HFFc6 (cell line): ENCODE results near the gene MTARC1. TPM values are rescaled to one million over a fixed set of nuclear protein-coding genes. Genes with fewer than 3 reads are reported as not detected.
A peak's percentile ranks its signal among the peaks of the same experiment; 100 is the strongest.

Experiments used
- DNase-seq: peaks from one replicate; pipeline ENCODE4 v3.0.0-alpha.2; 2018
- H3K27ac Mint-ChIP-seq: 2 replicates; pipeline ENCODE4 v1.8.0; 2020; ENCODE audit warnings: mild to moderate bottlenecking, mixed read lengths
- H3K27me3 Mint-ChIP-seq: 2 replicates; pipeline ENCODE4 v1.8.0; 2021; ENCODE audit warnings: mild to moderate bottlenecking, moderate library complexity, mixed read lengths; ENCODE audit not compliant: insufficient read depth
- H3K36me3 Mint-ChIP-seq: 2 replicates; pipeline ENCODE4 v1.8.0; 2021; ENCODE audit warnings: low read depth, mixed read lengths
- H3K4me1 Mint-ChIP-seq: 2 replicates; pipeline ENCODE4 v1.8.0; 2020; ENCODE audit warnings: low read depth, mixed read lengths
- H3K4me3 Mint-ChIP-seq: 2 replicates; pipeline ENCODE4 v1.8.0; 2020; ENCODE audit warnings: mild to moderate bottlenecking, moderate library complexity, mixed read lengths
- H3K9me3 Mint-ChIP-seq: 2 replicates; pipeline ENCODE4 v1.8.0; 2020; ENCODE audit warnings: mild to moderate bottlenecking, mixed read lengths
- total RNA-seq, 6 experiments: library from RNA; stranded (reverse); fragmentation: NEBNext Ultra II Directional; extraction: Animal tissue kit (Norgen Biotek cat#: 25700); gene quantifications; 2 replicates in 1 of 6; 3 replicates in 5 of 6; pipeline ENCODE4 v1.2.3, GENCODE V29; 2021
- TF ChIP-seq, protein P1 (sequence below): fragments of 200-600 bp; sonication (generic); IDR thresholded peaks from 2 replicates; pipeline ENCODE4 v1.5.0; 2021; ENCODE audit warnings: antibody characterized with exemption, mild to moderate bottlenecking

MTARC1 gene
- total RNA-seq, 6 experiments from 2014 or later = 1.1 to 1.9 (median 1.7) TPM

DNA sequence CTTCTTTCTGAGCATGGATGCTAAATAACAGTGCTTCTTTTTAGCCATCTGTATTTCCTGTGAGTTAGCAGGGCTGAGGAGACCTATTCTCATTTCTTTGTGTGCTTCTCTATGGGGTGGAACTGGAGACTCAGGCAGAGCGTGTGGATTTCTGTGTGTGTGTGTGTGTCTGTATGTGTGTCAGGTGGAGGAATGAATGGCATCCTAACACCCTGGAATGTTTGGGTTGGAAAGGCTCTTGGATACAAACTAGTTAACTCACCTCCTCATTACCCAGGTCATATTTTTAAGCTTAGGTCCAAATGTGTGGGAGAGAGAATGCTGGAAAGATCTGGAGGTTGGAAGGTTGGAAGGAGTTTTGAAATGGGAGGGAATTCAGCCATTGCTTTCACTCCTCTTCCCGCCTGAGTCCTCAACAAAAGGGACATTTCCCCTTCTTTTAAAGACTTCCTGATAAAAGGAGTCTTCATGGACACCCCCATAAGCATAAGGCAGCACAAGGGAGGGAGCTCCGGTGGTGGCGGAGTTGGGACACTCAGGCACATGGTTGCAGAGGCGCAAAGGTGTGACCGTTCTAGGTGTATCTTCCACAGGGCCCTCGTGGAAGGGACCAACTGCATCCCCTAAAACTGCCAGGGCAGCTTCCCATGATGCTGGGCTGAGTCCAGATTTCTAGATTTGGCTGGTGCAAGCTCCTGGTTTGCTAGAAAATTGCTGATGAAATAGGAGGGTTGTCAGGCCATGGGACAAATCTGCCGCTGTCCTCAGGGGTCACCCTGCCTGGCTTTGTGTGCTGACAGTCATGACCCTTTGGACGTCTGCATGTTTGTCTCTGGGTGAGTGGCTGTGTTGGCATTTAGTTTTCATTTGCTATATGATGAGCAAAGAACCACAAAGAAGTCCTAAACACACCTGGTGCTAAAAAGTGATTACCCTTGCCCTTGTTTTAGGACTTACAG, 37.6 kb downstream of the MTARC1 start:
- Mint-ChIP-seq H3K4me1 (peaks cover 35% of the 10 kb centered on the region), H3K27me3 (peaks cover 8% of the 10 kb centered on the region), H3K4me3 (no peak overlapping the region), H3K9me3 (no peaks in the 10 kb centered on the region), H3K36me3 (no peaks in the 10 kb centered on the region), H3K27ac (peak overlapping the region; percentile 1; the same call in 1 of the 2 replicates)
- DNase-seq = peak; percentile 8
- TF ChIP-seq, protein P1, sequence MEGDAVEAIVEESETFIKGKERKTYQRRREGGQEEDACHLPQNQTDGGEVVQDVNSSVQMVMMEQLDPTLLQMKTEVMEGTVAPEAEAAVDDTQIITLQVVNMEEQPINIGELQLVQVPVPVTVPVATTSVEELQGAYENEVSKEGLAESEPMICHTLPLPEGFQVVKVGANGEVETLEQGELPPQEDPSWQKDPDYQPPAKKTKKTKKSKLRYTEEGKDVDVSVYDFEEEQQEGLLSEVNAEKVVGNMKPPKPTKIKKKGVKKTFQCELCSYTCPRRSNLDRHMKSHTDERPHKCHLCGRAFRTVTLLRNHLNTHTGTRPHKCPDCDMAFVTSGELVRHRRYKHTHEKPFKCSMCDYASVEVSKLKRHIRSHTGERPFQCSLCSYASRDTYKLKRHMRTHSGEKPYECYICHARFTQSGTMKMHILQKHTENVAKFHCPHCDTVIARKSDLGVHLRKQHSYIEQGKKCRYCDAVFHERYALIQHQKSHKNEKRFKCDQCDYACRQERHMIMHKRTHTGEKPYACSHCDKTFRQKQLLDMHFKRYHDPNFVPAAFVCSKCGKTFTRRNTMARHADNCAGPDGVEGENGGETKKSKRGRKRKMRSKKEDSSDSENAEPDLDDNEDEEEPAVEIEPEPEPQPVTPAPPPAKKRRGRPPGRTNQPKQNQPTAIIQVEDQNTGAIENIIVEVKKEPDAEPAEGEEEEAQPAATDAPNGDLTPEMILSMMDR = no peak

DNA sequence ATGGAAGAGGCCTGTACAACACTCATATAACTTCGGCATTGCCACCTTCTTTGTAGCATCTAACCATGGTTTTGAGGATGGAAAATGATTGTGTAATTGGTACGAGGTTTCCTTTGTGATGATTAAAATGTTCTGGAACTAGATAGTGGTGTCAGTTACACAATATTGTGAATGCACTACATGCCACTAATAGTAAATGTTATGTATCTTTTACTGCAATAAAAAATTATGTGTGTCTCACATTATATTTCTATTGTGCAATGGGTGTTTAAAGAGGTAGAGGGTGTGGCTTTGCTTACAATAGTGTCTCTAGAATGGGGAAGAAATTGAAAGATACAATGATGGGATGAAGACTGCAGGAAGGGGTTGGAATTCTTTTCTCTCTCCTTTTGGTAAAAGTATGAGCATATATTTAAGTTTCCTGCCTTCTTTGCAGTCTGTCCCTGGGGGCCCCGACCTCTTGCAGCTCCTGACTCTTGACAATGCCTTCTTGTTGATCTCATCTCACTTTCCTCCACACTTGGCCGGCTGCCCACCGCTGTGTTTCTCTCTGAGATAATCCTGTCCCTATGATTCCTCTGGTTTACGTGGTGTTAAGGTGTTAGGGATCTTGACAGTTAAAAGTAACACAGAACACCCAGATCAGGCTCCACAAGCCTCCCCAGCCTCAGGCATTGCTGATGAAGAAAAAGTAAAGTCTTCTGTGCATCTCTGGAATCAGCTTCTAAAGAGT, 39.3 kb downstream of the MTARC1 start:
- no peak for DNase-seq
- Mint-ChIP-seq H3K4me3 (no peak overlapping the region), H3K27ac (no peak overlapping the region), H3K4me1 (peaks cover 23% of the 10 kb centered on the region), H3K27me3 (peaks cover 8% of the 10 kb centered on the region), H3K9me3 (no peaks in the 10 kb centered on the region), H3K36me3 (0 out of 2 replicates have a peak, but pooled peaks cover under 1% of the 10 kb centered on the region)
- TF ChIP-seq, protein P1 = no peak

DNA sequence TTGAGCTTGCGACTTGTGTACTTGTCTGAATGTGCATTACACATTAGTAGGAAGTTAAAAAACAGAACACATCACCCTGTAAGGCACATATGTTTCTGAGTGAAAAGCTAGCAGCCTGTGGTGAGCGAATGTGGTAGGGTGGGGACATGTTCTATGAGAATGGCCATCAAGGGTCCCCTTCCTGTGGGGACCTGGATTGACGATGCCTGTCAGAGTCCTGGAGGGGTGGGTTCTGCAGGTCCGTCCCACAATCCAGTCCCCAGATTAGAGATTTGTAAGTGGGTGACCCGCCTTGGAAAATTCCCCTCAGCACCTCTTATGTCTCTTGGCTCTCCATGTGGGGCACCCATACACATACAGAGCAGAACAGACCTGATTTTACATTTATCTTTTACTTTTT, 40.0 kb downstream of the MTARC1 start:
- peaks cover 7% of the 10 kb centered on the region for H3K27me3 Mint-ChIP-seq
- H3K4me1 Mint-ChIP-seq = peaks cover 23% of the 10 kb centered on the region
- no peak overlapping the region for H3K4me3 Mint-ChIP-seq
- no peaks in the 10 kb centered on the region for H3K9me3 Mint-ChIP-seq
- 0 out of 2 replicates have a peak, but pooled peaks cover 5% of the 10 kb centered on the region for H3K36me3 Mint-ChIP-seq
- no peak overlapping the region for H3K27ac Mint-ChIP-seq
- no peak for DNase-seq
- TF ChIP-seq, protein P1 = no peak

DNA sequence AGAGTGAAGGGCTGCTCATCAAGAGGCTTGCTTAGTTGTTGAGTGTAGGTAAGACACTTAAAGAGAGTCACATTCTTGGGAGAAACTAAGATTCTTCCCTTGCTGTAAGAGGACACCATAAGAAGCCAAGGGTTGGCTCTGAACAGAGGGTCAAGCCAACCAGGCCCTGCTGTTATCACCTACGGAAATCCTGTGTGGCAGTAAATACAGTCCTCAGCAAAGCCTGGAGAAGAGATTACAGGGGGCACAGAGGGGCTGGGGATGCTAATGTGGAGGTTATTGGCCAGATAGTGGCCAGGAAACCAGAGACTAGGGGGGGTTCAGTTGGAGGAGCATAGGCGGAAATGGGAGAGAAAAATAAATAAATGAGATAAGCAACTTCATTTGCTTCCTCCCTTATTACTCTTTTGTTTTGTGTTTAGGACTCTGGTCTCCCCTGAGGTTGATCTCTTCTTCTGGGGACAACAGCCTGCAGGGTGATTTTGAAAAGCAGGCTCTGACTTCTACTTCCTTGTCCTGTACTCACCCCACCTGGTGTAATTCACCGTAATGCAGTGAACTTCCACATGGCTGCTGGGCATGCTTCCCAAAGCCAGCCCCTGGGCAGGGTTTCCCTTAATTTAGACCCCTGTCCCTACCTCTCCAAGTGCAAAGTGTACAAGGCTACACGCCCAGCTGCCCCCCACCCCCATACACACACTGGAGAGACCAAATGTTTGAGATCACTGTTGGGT, 40.9 kb downstream of the MTARC1 start:
- no peaks in the 10 kb centered on the region for H3K9me3 Mint-ChIP-seq
- DNase-seq = no peak
- 0 out of 2 replicates have a peak, but pooled peaks cover 5% of the 10 kb centered on the region for H3K36me3 Mint-ChIP-seq
- H3K4me3 Mint-ChIP-seq = no peak overlapping the region
- H3K27ac Mint-ChIP-seq = no peak overlapping the region
- TF ChIP-seq, protein P1 = no peak
- peaks cover 4% of the 10 kb centered on the region for H3K27me3 Mint-ChIP-seq
- H3K4me1 Mint-ChIP-seq = peaks cover 23% of the 10 kb centered on the region

DNA sequence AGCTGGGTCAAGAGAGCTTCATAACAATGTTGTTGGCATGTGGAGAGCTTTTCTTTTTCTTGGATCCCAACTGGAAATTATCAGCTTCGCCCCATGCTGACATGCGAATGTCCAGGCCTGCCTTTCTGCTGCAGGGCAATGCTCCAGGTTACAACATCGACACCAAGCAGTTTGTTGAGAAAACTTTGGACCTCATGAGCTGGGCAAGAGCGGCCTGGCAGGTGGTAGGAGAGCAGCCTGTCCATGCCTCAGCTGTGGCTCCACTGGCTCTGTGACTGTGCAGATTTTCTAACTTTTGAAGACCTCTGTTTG, 41.4 kb downstream of the MTARC1 start:
- DNase-seq = no peak
- H3K27me3 Mint-ChIP-seq = peaks cover 4% of the 10 kb centered on the region
- H3K9me3 Mint-ChIP-seq = no peaks in the 10 kb centered on the region
- peaks cover 22% of the 10 kb centered on the region for H3K4me1 Mint-ChIP-seq
- H3K27ac Mint-ChIP-seq = no peak overlapping the region
- H3K36me3 Mint-ChIP-seq = 0 out of 2 replicates have a peak, but pooled peaks cover 5% of the 10 kb centered on the region
- H3K4me3 Mint-ChIP-seq = no peak overlapping the region
- TF ChIP-seq, protein P1 = no peak
